K562 (cell line): Measurements from ENCODE around the gene ZBTB16. TPM values are rescaled to one million over a fixed set of nuclear protein-coding genes. Genes with fewer than 3 reads are reported as not detected.

Experiments used
- C11orf30 ChIP-seq: fragments of 450-650 bp; IDR thresholded peaks from 2 replicates; pipeline ENCODE4 v1.6.1; 2016; ENCODE audit warnings: low read depth, mild to moderate bottlenecking
- CBX2 ChIP-seq: fragments of 200-600 bp; sonication (generic); IDR thresholded peaks from one replicate; pipeline ENCODE4 v1.6.1; 2012; ENCODE audit warnings: mild to moderate bottlenecking, low read length, inconsistent platforms; ENCODE audit not compliant: insufficient read depth, poor library complexity, severe bottlenecking
- E2F1 ChIP-seq: sonication (generic); formaldehyde crosslinking; IDR thresholded peaks from 2 replicates; pipeline ENCODE4 v1.8.1; 2023; ENCODE audit warnings: mild to moderate bottlenecking, missing genetic modification reagents, moderate library complexity
- E4F1 ChIP-seq: fragments of 250-450 bp; sonication (Bioruptor Pico); IDR thresholded peaks from 2 replicates; pipeline ENCODE4 v1.5.0; 2021; ENCODE audit warnings: mild to moderate bottlenecking, borderline replicate concordance
- ZNF407 ChIP-seq: fragments of 450-650 bp; IDR thresholded peaks from 2 replicates; pipeline ENCODE4 v1.6.1; 2016; ENCODE audit warnings: low read depth
- polyA plus RNA-seq, 8 experiments: library from polyadenylated mRNA; depleted of rRNA in 4 of 8; stranded (reverse) in 5 of 8; unstranded in 3 of 8; fragments of >200 nt; fragmentation: Nextera tagmentation in 2 of 8; fragmentation: Illumina TruSeq in 1 of 8; extraction: Ambion mirVana in 2 of 8; extraction: Trizol in 1 of 8; gene quantifications; 2 replicates each; pipeline versions ENCODE4 v1.2.1 to v1.2.3, GENCODE V29; 2011 to 2014; ENCODE audit warnings: inconsistent platforms in 1 of 8, missing spikeins in 1 of 8
- total RNA-seq, 7 experiments: library from RNA; depleted of rRNA in 6 of 7; stranded (reverse); fragments of >200 nt in 6 of 7; fragmentation: Illumina TruSeq in 2 of 7; extraction: Trizol in 2 of 7; gene quantifications; 2 replicates each; pipeline versions ENCODE4 v1.2.1 to v1.2.3, GENCODE V29; 2011 to 2021; ENCODE audit warnings: low replicate concordance in 1 of 7

The ZBTB16 gene
- total and polyA plus RNA-seq, 9 of the 15 experiments (the other 6 are each of a cell fraction or from before 2014, with no cell fraction given), result 0.06 to 0.40 (median 0.24) TPM; not detected in 4

GRCh38 chr11:114274637-114275036 lies 215.1 kb downstream of the ZBTB16 start (continued):
- TF ChIP-seq E2F1 (CRISPR knock-in tag), result no peak
- TF ChIP-seq ZNF407, result no peak
- no peak for TF ChIP-seq CBX2
- TF ChIP-seq E4F1, result no peak
- no peak for TF ChIP-seq C11orf30
- TF ChIP-seq, all 486 proteins: peak for 0
